Memory B cell (primary cell): ENCODE measurements around the gene EDRF1.

ENCODE experiments used
- ATAC-seq: fragments of 150-1000 bp; cut with Tn5 transposase; 2 replicates; pipeline ENCODE4 v1.10.0; 2021; ENCODE audit warnings: low read depth, mild to moderate bottlenecking, moderate library complexity
- DNase-seq, 2 donors: peaks; one replicate each; pipeline ENCODE4 v3.0.0; 2022; ENCODE audit warnings: low spot score in 2 of 2
- H3K27ac Mint-ChIP-seq: one replicate; pipeline ENCODE4 v1.8.0; 2022; ENCODE audit warnings: mild to moderate bottlenecking, moderate library complexity, mixed read lengths
- H3K27me3 Mint-ChIP-seq: one replicate; pipeline ENCODE4 v1.8.0; 2022; ENCODE audit warnings: mixed read lengths
- H3K36me3 Mint-ChIP-seq: one replicate; pipeline ENCODE4 v1.8.0; 2022; ENCODE audit warnings: mild to moderate bottlenecking, mixed read lengths
- H3K4me1 Mint-ChIP-seq: one replicate; pipeline ENCODE4 v1.8.0; 2022; ENCODE audit warnings: mixed read lengths
- H3K4me3 Mint-ChIP-seq: one replicate; pipeline ENCODE4 v1.8.0; 2022; ENCODE audit warnings: mild to moderate bottlenecking, moderate library complexity, mixed read lengths
- H3K9me3 Mint-ChIP-seq: one replicate; pipeline ENCODE4 v1.8.0; 2022; ENCODE audit warnings: mixed read lengths

EDRF1 gene

DNA sequence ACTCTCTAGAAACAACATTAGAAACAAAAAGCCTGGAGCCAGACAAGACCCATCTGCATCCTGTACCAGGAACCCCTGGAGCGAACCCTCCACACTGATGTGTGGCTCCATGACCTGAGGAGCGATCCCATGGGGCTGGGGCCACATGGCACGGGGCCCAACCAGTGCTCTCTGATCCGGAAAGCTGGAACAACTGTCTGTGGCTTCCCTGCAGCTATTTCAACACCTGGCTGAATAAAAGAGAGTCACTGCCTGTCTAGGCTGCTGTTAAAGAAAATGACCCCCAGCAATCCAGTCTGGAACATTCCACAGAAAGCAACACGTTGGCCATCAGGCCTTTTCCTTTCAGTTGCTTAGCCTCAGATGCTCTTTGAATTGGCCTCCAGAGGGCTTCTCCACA is 82.6 kb downstream of the EDRF1 start:
- H3K36me3 Mint-ChIP-seq, result peaks cover 22% of the 10 kb centered on the region
- DNase-seq (no peak), ATAC-seq (no peak)
- no peaks in the 10 kb centered on the region for H3K4me1 Mint-ChIP-seq
- H3K9me3 Mint-ChIP-seq, result no peaks in the 10 kb centered on the region
- no peak overlapping the region for H3K27ac Mint-ChIP-seq
- H3K27me3 Mint-ChIP-seq, result no peaks in the 10 kb centered on the region
- H3K4me3 Mint-ChIP-seq, result no peak overlapping the region

DNA sequence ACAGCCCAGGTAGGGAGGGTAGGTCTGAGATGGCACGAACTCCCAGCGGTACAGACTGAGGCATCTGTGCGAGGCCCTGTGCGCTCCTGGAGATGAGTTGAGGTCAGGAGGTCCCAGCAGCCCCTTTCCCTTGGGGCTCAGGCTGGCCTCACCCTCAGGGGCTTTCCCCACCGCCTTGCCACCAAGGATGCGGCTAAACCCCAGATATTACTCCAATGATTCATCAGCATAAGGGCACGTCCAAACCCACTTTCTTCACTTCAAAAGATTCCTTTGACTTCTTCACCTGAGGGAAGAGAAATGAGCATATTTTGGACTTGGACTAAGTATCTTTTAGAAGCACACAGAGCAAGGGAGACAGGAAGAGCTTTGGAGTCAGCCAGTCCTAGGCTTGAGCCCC is 83.2 kb downstream of the EDRF1 start:
- no peaks in the 10 kb centered on the region for H3K9me3 Mint-ChIP-seq

DNA sequence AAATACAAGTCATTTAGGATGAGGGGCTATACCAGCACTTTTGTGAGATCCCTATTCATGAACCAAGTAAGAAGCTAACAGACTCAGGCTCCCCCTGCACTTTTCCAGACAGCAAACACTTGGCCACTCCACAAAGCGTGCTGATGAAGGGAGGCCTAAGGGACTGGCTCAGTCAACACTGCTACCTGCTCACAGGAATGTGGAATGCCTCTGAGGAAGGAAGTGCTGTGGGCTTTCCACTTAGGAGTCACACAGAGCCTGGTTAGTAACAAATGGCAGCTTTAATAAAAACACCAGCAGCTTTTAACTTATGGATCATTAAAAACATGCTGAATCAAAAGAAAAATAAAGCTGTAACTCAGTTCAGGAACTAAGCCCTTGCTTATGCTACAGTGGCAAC is 88.5 kb downstream of the EDRF1 start:
- H3K27me3 Mint-ChIP-seq, result no peaks in the 10 kb centered on the region
- H3K27ac Mint-ChIP-seq, result no peak overlapping the region
- no peak for ATAC-seq
- no peaks in the 10 kb centered on the region for H3K9me3 Mint-ChIP-seq
- H3K4me3 Mint-ChIP-seq, result no peak overlapping the region
- H3K4me1 Mint-ChIP-seq, result no peaks in the 10 kb centered on the region
- no peak for DNase-seq
- H3K36me3 Mint-ChIP-seq, result peaks cover 38% of the 10 kb centered on the region

More for the DNA sequence above, 83.2 kb downstream of the EDRF1 start:
- no peak for DNase-seq
- Mint-ChIP-seq H3K4me3 (no peak overlapping the region), H3K4me1 (no peaks in the 10 kb centered on the region), H3K36me3 (peaks cover 27% of the 10 kb centered on the region), H3K27ac (no peak overlapping the region), H3K27me3 (no peaks in the 10 kb centered on the region)
- no peak for ATAC-seq

DNA sequence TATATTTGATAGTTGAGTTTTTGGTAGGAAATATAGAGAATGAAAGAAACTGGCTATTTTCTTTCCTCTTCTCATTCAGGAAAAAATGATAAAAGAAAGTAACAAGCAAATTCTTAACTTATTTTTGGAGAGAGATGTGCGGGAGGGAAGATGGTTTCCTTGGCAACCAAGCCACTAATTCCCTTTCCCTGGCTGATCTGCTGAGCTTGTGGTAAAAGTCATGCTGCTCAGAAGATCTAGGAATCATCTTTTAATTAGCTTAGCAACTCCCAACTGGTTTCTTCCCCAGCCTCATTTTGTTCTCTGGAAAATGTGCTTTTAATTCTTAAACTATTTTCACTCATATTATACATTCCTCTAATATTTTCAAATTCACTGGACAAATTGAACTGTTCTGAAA is 91.7 kb downstream of the EDRF1 start:
- H3K4me3 Mint-ChIP-seq, result no peak overlapping the region
- H3K36me3 Mint-ChIP-seq, result peaks cover 47% of the 10 kb centered on the region
- H3K27me3 Mint-ChIP-seq, result no peaks in the 10 kb centered on the region
- H3K4me1 Mint-ChIP-seq, result no peaks in the 10 kb centered on the region
- no peaks in the 10 kb centered on the region for H3K9me3 Mint-ChIP-seq
- DNase-seq, result no peak
- ATAC-seq, result no peak
- no peak overlapping the region for H3K27ac Mint-ChIP-seq

DNA sequence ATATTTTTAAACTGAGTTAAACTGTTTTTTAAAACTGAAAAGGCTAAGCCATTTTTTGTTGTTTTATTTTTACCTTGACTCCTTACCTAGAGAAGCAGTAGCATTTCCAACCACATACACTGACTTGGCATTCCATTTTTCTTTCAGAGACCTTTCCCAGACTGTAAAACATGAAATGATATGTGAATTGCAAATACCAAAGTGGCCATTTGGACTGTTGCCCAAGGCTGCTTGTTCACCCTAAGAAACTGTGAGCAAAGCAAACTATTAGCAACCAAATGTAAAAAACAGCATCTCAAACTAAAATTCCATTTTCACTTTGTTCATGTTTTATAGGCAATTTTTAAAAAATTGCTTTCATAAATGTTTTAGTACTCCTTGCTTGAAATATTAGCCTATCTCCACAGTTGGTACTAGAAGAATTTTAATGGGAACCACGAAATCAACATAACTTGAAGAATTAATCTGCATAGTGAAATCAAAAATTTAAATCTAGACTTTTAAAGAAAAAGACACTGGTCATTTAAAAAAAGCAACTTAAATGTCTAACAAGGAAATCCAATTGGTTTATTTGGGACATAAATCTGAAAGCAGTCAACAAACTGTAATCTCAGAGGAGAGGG is 92.7 kb downstream of the EDRF1 start:
- Mint-ChIP-seq H3K36me3 (peaks cover 38% of the 10 kb centered on the region), H3K9me3 (no peaks in the 10 kb centered on the region), H3K4me3 (no peak overlapping the region), H3K27ac (no peak overlapping the region), H3K4me1 (peaks cover under 1% of the 10 kb centered on the region), H3K27me3 (no peaks in the 10 kb centered on the region)
- ATAC-seq (no peak), DNase-seq (no peak)
